ELR (cell line): ENCODE results near the gene CORO1C.
A peak's percentile ranks its signal among the peaks of the same experiment; 100 is the strongest.

Experiments used
- DNase-seq: peaks from one replicate; pipeline ENCODE4 v3.0.0-alpha.2; 2015; ENCODE audit warnings: low read depth

CORO1C gene

GRCh38 chr12:108599948-108600701 is 131.2 kb downstream of the CORO1C start:
- DNase-seq = no peak

- no peak for DNase-seq
Measured at GRCh38 chr12:108599541-108599940, 131.8 kb downstream of the CORO1C start.

- DNase-seq = no peak
Measured at GRCh38 chr12:108598553-108599250, 132.6 kb downstream of the CORO1C start.

- DNase-seq = peak; percentile 14
Measured at GRCh38 chr12:108597559-108598471, 133.5 kb downstream of the CORO1C start, which contains the start of gene TMEM119. Gene TMEM119 (minus strand): TSS chr12:108598084. CDS start chr12:108592383, 5,701 bp downstream.

GRCh38 chr12:108596854-108597558 is 134.3 kb downstream of the CORO1C start:
- DNase-seq = no peak

- no peak for DNase-seq
Measured at GRCh38 chr12:108595711-108596647, 135.3 kb downstream of the CORO1C start.
